GM18858 (cell line): Measurements from ENCODE around the gene RDH11.
"Not testable (repeated sequence)": the region's sequence is repeated elsewhere in the genome, so short reads cannot be mapped to it uniquely, and the experiment has no call there.

Source experiments
- ATAC-seq: cut with Tn5 transposase; IDR thresholded peaks from one replicate; pipeline ENCODE4 v1.9.1; 2021; ENCODE audit not compliant: unreplicated experiment

The RDH11 gene

GRCh38 chr14:67704484-67705089, 9.0 kb upstream of the RDH11 start:
- no peak for ATAC-seq

GRCh38 chr14:67703997-67704396, 8.4 kb upstream of the RDH11 start:
- no peak for ATAC-seq

GRCh38 chr14:67701492-67701891, 5.9 kb upstream of the RDH11 start, which contains the start of gene RDH12:
TSS of gene RDH12 (plus strand) at chr14:67701886. CDS start at chr14:67722643, 20,757 bp downstream.
- ATAC-seq: not testable (repeated sequence)

- ATAC-seq: no peak
These were observed 2.6 kb upstream of the RDH11 start for GRCh38 chr14:67698179-67698578.

- ATAC-seq: no peak
These were observed 1.4 kb upstream of the RDH11 start for GRCh38 chr14:67697006-67697405.

GRCh38 chr14:67694791-67695393, 672 bp downstream of the RDH11 start:
- ATAC-seq: peak; percentile 77

GRCh38 chr14:67690011-67690410, 5.6 kb downstream of the RDH11 start:
- ATAC-seq: no peak

GRCh38 chr14:67683842-67684241, 11.7 kb downstream of the RDH11 start:
- no peak for ATAC-seq

GRCh38 chr14:67680941-67681340, 14.6 kb downstream of the RDH11 start:
- no peak for ATAC-seq

GRCh38 chr14:67680121-67680602, 15.4 kb downstream of the RDH11 start:
- ATAC-seq: peak; percentile 98

GRCh38 chr14:67679006-67679405, 16.6 kb downstream of the RDH11 start:
- no peak for ATAC-seq

- no peak for ATAC-seq
These were observed 20.4 kb downstream of the RDH11 start for GRCh38 chr14:67675219-67675582.

GRCh38 chr14:67674480-67675218, 20.9 kb downstream of the RDH11 start, which contains the start of gene VTI1B:
TSS of gene VTI1B (minus strand) at chr14:67674632. CDS start at chr14:67674489, 143 bp downstream.
- ATAC-seq: peak; percentile 76

- peak; percentile 25 for ATAC-seq
These were observed 21.5 kb downstream of the RDH11 start for GRCh38 chr14:67674139-67674479.

- ATAC-seq: no peak
These were observed 22.1 kb downstream of the RDH11 start for GRCh38 chr14:67673451-67673850.

- peak; percentile 39 for ATAC-seq
These were observed 27.0 kb downstream of the RDH11 start for GRCh38 chr14:67668559-67668958.

- no peak for ATAC-seq
These were observed 28.7 kb downstream of the RDH11 start for GRCh38 chr14:67666750-67667449.

- ATAC-seq: no peak
These were observed 29.7 kb downstream of the RDH11 start for GRCh38 chr14:67665868-67666267.

GRCh38 chr14:67663633-67664032, 31.9 kb downstream of the RDH11 start:
- ATAC-seq: no peak

- ATAC-seq: no peak
These were observed 41.8 kb downstream of the RDH11 start for GRCh38 chr14:67653651-67654280.

GRCh38 chr14:67652189-67652588, 43.4 kb downstream of the RDH11 start:
- no peak for ATAC-seq
